A549 (cell line): ENCODE results near the gene SCARB2. TPM values are rescaled to one million over a fixed set of nuclear protein-coding genes. Genes with fewer than 3 reads are reported as not detected.

Experiments used
- BHLHE40 ChIP-seq: IDR thresholded peaks from 2 replicates; pipeline ENCODE4 v1.6.1; 2012; ENCODE audit warnings: low read depth, low read length, inconsistent platforms
- CBX8 ChIP-seq: fragments of 200-600 bp; sonication (generic); IDR thresholded peaks from 2 replicates; pipeline ENCODE4 v1.6.1; 2016
- CHD4 ChIP-seq: fragments of 200-600 bp; sonication (generic); IDR thresholded peaks from 2 replicates; pipeline ENCODE4 v1.6.1; 2016; ENCODE audit warnings: antibody characterized with exemption, mild to moderate bottlenecking, borderline replicate concordance
- EHF ChIP-seq: fragments of 250-450 bp; sonication (Bioruptor Pico); IDR thresholded peaks from 2 replicates; pipeline ENCODE4 v1.5.0; 2020; ENCODE audit warnings: mild to moderate bottlenecking
- ELK1 ChIP-seq: fragments of 150-350 bp; IDR thresholded peaks from 2 replicates; pipeline ENCODE4 v1.6.1; 2014; ENCODE audit warnings: low read depth, mild to moderate bottlenecking, low read length
- EP300 ChIP-seq, 2 experiments: fragments of >200 bp; sonication (Bioruptor Twin); formaldehyde crosslinking; IDR thresholded peaks; 2 replicates in 1 of 2; 3 replicates in 1 of 2; pipeline ENCODE4 v1.6.1; 2016 to 2017
- FOSB ChIP-seq: fragments of 250-450 bp; sonication (Bioruptor Pico); IDR thresholded peaks from 2 replicates; pipeline ENCODE4 v1.5.0; 2020; ENCODE audit warnings: mild to moderate bottlenecking, moderate library complexity
- FOSL2 ChIP-seq, 2 experiments: fragments of 450-650 bp in 1 of 2; fragments of >200 bp in 1 of 2; sonication (Bioruptor Twin) in 1 of 2; formaldehyde crosslinking; IDR thresholded peaks; 2 replicates each; pipeline versions ENCODE4 v1.5.0 to v1.6.1; 2016 to 2020; ENCODE audit warnings: mild to moderate bottlenecking in 1 of 2, moderate library complexity in 1 of 2
- FOXS1 ChIP-seq: fragments of 250-450 bp; sonication (Bioruptor Pico); IDR thresholded peaks from 2 replicates; pipeline ENCODE4 v1.5.0; 2020; ENCODE audit warnings: mild to moderate bottlenecking, moderate library complexity
- HDAC2 ChIP-seq: fragments of 200-600 bp; sonication (generic); IDR thresholded peaks from 2 replicates; pipeline ENCODE4 v1.6.1; 2016
- HES2 ChIP-seq: fragments of >200 bp; sonication (Bioruptor Twin); formaldehyde crosslinking; IDR thresholded peaks from 2 replicates; pipeline ENCODE4 v1.6.1; 2016
- HEYL ChIP-seq: fragments of 250-450 bp; sonication (Bioruptor Pico); IDR thresholded peaks from 2 replicates; pipeline ENCODE4 v1.8.0; 2021; ENCODE audit warnings: mild to moderate bottlenecking, moderate library complexity
- HMGXB4 ChIP-seq: fragments of 250-450 bp; sonication (Bioruptor Pico); IDR thresholded peaks from 2 replicates; pipeline ENCODE4 v1.5.0; 2021; ENCODE audit warnings: mild to moderate bottlenecking, moderate library complexity, borderline replicate concordance
- HOXA7 ChIP-seq: fragments of 250-450 bp; sonication (Bioruptor Pico); IDR thresholded peaks from 2 replicates; pipeline ENCODE4 v1.5.0; 2020; ENCODE audit warnings: mild to moderate bottlenecking, moderate library complexity
- HOXB13 ChIP-seq: fragments of 250-450 bp; sonication (Bioruptor Pico); IDR thresholded peaks from 2 replicates; pipeline ENCODE4 v1.5.0; 2020; ENCODE audit warnings: low read depth, mild to moderate bottlenecking, moderate library complexity
- HOXB5 ChIP-seq: fragments of 250-450 bp; sonication (Bioruptor Pico); IDR thresholded peaks from 2 replicates; pipeline ENCODE4 v1.5.0; 2020; ENCODE audit warnings: mild to moderate bottlenecking, moderate library complexity
- JUN ChIP-seq, 2 experiments: fragments of >200 bp; sonication (Bioruptor Twin); formaldehyde crosslinking; IDR thresholded peaks; 2 replicates in 1 of 2; 3 replicates in 1 of 2; pipeline ENCODE4 v1.6.1; 2016 to 2017
- KDM5A ChIP-seq: fragments of 200-600 bp; sonication (generic); IDR thresholded peaks from 2 replicates; pipeline ENCODE4 v1.6.1; 2016; ENCODE audit warnings: antibody characterized with exemption, mild to moderate bottlenecking
- MYC ChIP-seq: IDR thresholded peaks from 2 replicates; pipeline ENCODE4 v1.6.1; 2012; ENCODE audit warnings: mild to moderate bottlenecking, inconsistent platforms, low read length, improper control_type of control experiment, borderline replicate concordance
- NFE2L2 ChIP-seq: fragments of 150-350 bp; conservative IDR thresholded peaks from 2 replicates; pipeline ENCODE4 v1.6.1; 2014; ENCODE audit warnings: low read length
- NPAS2 ChIP-seq: fragments of 250-450 bp; sonication (Bioruptor Pico); IDR thresholded peaks from 2 replicates; pipeline ENCODE4 v1.8.0; 2022; ENCODE audit warnings: mild to moderate bottlenecking, moderate library complexity, borderline replicate concordance
- NR3C1 ChIP-seq: fragments of >200 bp; sonication (Bioruptor Twin); formaldehyde crosslinking; IDR thresholded peaks from 3 replicates; pipeline ENCODE4 v1.6.1; 2017
- POLR2AphosphoS2 ChIP-seq: conservative IDR thresholded peaks from 2 replicates; pipeline ENCODE4 v1.6.1; 2012; ENCODE audit warnings: low read length, improper control_type of control experiment, inconsistent platforms
- RAD21 ChIP-seq, 2 experiments: fragments of >200 bp in 1 of 2; sonication (Bioruptor Twin) in 1 of 2; formaldehyde crosslinking in 1 of 2; IDR thresholded peaks in 1 of 2; conservative IDR thresholded peaks in 1 of 2; 2 replicates in 1 of 2; 3 replicates in 1 of 2; pipeline ENCODE4 v1.6.1; 2012 to 2018; ENCODE audit warnings: inconsistent platforms in 1 of 2
- RARB ChIP-seq: fragments of 250-450 bp; sonication (Bioruptor Pico); IDR thresholded peaks from 2 replicates; pipeline ENCODE4 v1.8.0; 2021; ENCODE audit warnings: mild to moderate bottlenecking, moderate library complexity
- RCOR1 ChIP-seq: fragments of 150-350 bp; IDR thresholded peaks from 2 replicates; pipeline ENCODE4 v1.6.1; 2014; ENCODE audit warnings: antibody characterized with exemption, low read length, low read depth
- RFX5 ChIP-seq: fragments of 450-650 bp; IDR thresholded peaks from 2 replicates; pipeline ENCODE4 v1.7.1; 2014; ENCODE audit warnings: antibody characterized with exemption, mild to moderate bottlenecking, moderate library complexity
- RNF2 ChIP-seq: fragments of 200-600 bp; sonication (generic); IDR thresholded peaks from 2 replicates; pipeline ENCODE4 v1.6.1; 2016; ENCODE audit warnings: low read depth, mild to moderate bottlenecking, antibody characterized with exemption, moderate library complexity, borderline replicate concordance
- SMC3 ChIP-seq: fragments of >200 bp; sonication (Bioruptor Twin); formaldehyde crosslinking; IDR thresholded peaks from 3 replicates; pipeline ENCODE4 v1.6.1; 2018; ENCODE audit warnings: inconsistent platforms
- TFCP2L1 ChIP-seq: fragments of 250-450 bp; sonication (Bioruptor Pico); IDR thresholded peaks from 2 replicates; pipeline ENCODE4 v1.5.0; 2021; ENCODE audit warnings: mild to moderate bottlenecking
- USF2 ChIP-seq: fragments of 450-650 bp; IDR thresholded peaks from 2 replicates; pipeline ENCODE4 v1.6.1; 2014; ENCODE audit warnings: antibody characterized with exemption
- ZC3H11A ChIP-seq: fragments of 450-650 bp; IDR thresholded peaks from 2 replicates; pipeline ENCODE4 v1.6.1; 2014; ENCODE audit warnings: antibody characterized with exemption, mild to moderate bottlenecking
- ZFP36 ChIP-seq: fragments of 450-650 bp; IDR thresholded peaks from 2 replicates; pipeline ENCODE4 v1.6.1; 2014; ENCODE audit warnings: borderline replicate concordance; ENCODE audit not compliant: partially characterized antibody
- ZNF302 ChIP-seq: fragments of 250-450 bp; sonication (Bioruptor Pico); IDR thresholded peaks from 2 replicates; pipeline ENCODE4 v1.9.0; 2021; ENCODE audit warnings: inconsistent platforms, mild to moderate bottlenecking, moderate library complexity
- polyA plus RNA-seq, 4 experiments: library from polyadenylated mRNA; depleted of rRNA in 3 of 4; stranded (reverse); fragments of >200 nt; fragmentation: RNase III in 1 of 4; extraction: RNeasy Plus Mini Kit Qiagen cat#74134 plus additional on column Dnase treatment in 1 of 4; gene quantifications; 2 replicates in 3 of 4; 3 replicates in 1 of 4; pipeline ENCODE4 v1.2.3, GENCODE V29; 2011 to 2017
- TF ChIP-seq, protein P1 (sequence below): IDR thresholded peaks from 2 replicates; pipeline ENCODE4 v1.6.1; 2012; ENCODE audit warnings: low read depth, borderline replicate concordance
- TF ChIP-seq, protein P2 (sequence below): fragments of >200 bp; sonication (Bioruptor Twin); formaldehyde crosslinking; IDR thresholded peaks from 3 replicates; pipeline ENCODE4 v1.6.1; 2016

Gene SCARB2
- polyA plus RNA-seq, 2 of the 4 experiments (the other 2 are of a cell fraction): 47.2 to 65.4 TPM

DNA sequence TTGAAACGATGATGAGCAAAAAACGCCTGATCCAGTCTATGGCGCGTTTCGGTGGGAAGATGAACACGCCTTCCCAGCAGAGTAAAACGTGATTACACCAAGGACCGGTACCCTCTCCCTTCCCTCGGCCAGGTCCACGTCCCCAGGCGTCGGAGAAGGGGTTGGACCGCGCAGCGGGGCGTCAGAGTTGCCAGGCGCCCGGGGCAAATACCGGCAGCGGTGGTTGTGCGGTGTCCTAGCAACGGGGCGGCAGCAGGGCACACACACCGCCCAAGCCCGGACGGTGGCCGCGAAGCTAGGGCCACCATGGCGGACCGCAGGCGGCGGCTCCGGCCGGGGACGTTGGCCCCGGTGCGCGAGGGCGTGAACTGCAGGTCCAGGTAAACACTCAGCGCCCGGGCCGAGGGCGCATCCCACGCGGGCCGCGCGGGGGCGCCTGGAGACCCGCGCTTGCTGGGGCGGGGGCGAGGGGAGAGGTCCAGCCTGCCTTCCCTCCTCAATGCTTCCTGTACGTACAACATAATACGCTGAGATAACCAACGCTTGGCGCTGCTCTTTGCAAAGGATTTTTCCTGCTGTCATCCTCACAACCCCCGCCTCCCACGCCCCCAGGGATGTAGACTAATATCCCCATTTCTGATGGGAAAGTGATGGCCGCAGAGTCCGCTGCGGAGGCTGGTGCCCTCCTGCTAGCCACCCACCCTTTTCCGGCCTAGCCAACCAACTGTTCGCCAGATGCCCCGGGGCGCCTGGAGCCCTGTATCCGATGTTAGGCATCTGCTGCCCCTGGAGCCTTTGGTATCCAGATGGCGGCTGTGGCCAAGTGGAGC is 38.0 kb upstream of the SCARB2 start, which contains the start of gene FAM47E (continued):
- TF ChIP-seq, protein P1, sequence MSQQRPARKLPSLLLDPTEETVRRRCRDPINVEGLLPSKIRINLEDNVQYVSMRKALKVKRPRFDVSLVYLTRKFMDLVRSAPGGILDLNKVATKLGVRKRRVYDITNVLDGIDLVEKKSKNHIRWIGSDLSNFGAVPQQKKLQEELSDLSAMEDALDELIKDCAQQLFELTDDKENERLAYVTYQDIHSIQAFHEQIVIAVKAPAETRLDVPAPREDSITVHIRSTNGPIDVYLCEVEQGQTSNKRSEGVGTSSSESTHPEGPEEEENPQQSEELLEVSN: peak; percentile 65
- TF ChIP-seq MYC: no peak
- TF ChIP-seq FOSL2 (IDR thresholded peaks at IDR 0.05): no peak
- TF ChIP-seq FOSL2 (CRISPR knock-in tag; IDR thresholded peaks at IDR 0.05): no peak
- TF ChIP-seq RAD21 (conservative IDR thresholded peaks at IDR 0.05 in 1 of 2, IDR thresholded peaks at IDR 0.05 in 1 of 2): peak; percentile 31 to 53; a peak in 4 of 5 replicates
- peak; percentile 72; the same call in 1 of the 2 replicates for TF ChIP-seq RFX5
- TF ChIP-seq JUN (IDR thresholded peaks at IDR 0.05): no peak
- no peak for TF ChIP-seq ELK1
- TF ChIP-seq, protein P2, sequence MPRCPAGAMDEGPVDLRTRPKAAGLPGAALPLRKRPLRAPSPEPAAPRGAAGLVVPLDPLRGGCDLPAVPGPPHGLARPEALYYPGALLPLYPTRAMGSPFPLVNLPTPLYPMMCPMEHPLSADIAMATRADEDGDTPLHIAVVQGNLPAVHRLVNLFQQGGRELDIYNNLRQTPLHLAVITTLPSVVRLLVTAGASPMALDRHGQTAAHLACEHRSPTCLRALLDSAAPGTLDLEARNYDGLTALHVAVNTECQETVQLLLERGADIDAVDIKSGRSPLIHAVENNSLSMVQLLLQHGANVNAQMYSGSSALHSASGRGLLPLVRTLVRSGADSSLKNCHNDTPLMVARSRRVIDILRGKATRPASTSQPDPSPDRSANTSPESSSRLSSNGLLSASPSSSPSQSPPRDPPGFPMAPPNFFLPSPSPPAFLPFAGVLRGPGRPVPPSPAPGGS: no peak
- no peak for TF ChIP-seq HDAC2
- TF ChIP-seq RARB (CRISPR knock-in tag): no peak
- no peak for TF ChIP-seq ZNF302 (CRISPR knock-in tag)
- TF ChIP-seq FOXS1 (CRISPR knock-in tag): no peak
- no peak for TF ChIP-seq NPAS2
- TF ChIP-seq BHLHE40: no peak
- no peak for TF ChIP-seq HOXB13
- TF ChIP-seq TFCP2L1 (CRISPR knock-in tag): no peak
- TF ChIP-seq CBX8: no peak
- TF ChIP-seq KDM5A: no peak
- TF ChIP-seq EHF: no peak
- no peak for TF ChIP-seq HES2
- no peak for TF ChIP-seq ZFP36
- no peak for TF ChIP-seq FOSB (CRISPR knock-in tag)
- no peak for TF ChIP-seq HOXA7 (CRISPR knock-in tag)
- TF ChIP-seq NR3C1: no peak
- no peak for TF ChIP-seq POLR2AphosphoS2
- TF ChIP-seq EP300 (IDR thresholded peaks at IDR 0.05): no peak
- TF ChIP-seq HMGXB4: no peak
- TF ChIP-seq SMC3: peak; percentile 51
- no peak for TF ChIP-seq ZC3H11A
- no peak for TF ChIP-seq RNF2
- TF ChIP-seq RCOR1: no peak
- no peak for TF ChIP-seq CHD4
- no peak for TF ChIP-seq NFE2L2
- no peak for TF ChIP-seq HOXB5 (CRISPR knock-in tag)
- TF ChIP-seq USF2: no peak
- no peak for TF ChIP-seq HEYL (CRISPR knock-in tag)
